ENCODE results near the gene SLC6A12.

SLC6A12 gene

GRCh38 chr12:209246-209645, 4.7 kb downstream of the SLC6A12 start:
- Histone ChIP-seq H3K9me3 (ENCODE audit: control insufficient read depth, low read length) (no peaks in the 10 kb centered on the region), H3K4me3 (ENCODE audit: insufficient read depth, low read depth, low read length) (no peak overlapping the region), H3K27me3 (ENCODE audit: control insufficient read depth, insufficient read depth, low read length, poor library complexity, severe bottlenecking) (peaks cover 52% of the 10 kb centered on the region), H3K4me1 (ENCODE audit: control insufficient read depth, insufficient read depth, low read length) (peaks cover 32% of the 10 kb centered on the region), H3K27ac (ENCODE audit: insufficient read depth, low read depth, low read length, poor library complexity, severe bottlenecking) (no peak overlapping the region), H3K36me3 (ENCODE audit: control insufficient read depth, insufficient read depth, low read length) (no peaks in the 10 kb centered on the region)
- 81 to 87% methylated on average over 14 to 15 of the region's 15 CpGs for WGBS, 2 experiments

GRCh38 chr12:208813-209212, 5.1 kb downstream of the SLC6A12 start:
- no peak overlapping the region for H3K27ac ChIP-seq (ENCODE audit: insufficient read depth, low read depth, low read length, poor library complexity, severe bottlenecking)
- H3K9me3 ChIP-seq (ENCODE audit: control insufficient read depth, low read length): no peaks in the 10 kb centered on the region
- 84 to 85% methylated on average over 4 of the region's 4 CpGs for WGBS, 2 experiments
- H3K36me3 ChIP-seq (ENCODE audit: control insufficient read depth, insufficient read depth, low read length): no peaks in the 10 kb centered on the region
- H3K27me3 ChIP-seq (ENCODE audit: control insufficient read depth, insufficient read depth, low read length, poor library complexity, severe bottlenecking): peaks cover 52% of the 10 kb centered on the region
- H3K4me1 ChIP-seq (ENCODE audit: control insufficient read depth, insufficient read depth, low read length): peaks cover 32% of the 10 kb centered on the region
- no peak overlapping the region for H3K4me3 ChIP-seq (ENCODE audit: insufficient read depth, low read depth, low read length)

GRCh38 chr12:207804-208203, 6.2 kb downstream of the SLC6A12 start:
- 83 to 86% methylated on average over 10 of the region's 10 CpGs for WGBS, 2 experiments
- H3K27me3 ChIP-seq (ENCODE audit: control insufficient read depth, insufficient read depth, low read length, poor library complexity, severe bottlenecking): peaks cover 52% of the 10 kb centered on the region
- peaks cover 22% of the 10 kb centered on the region for H3K4me1 ChIP-seq (ENCODE audit: control insufficient read depth, insufficient read depth, low read length)
- no peaks in the 10 kb centered on the region for H3K36me3 ChIP-seq (ENCODE audit: control insufficient read depth, insufficient read depth, low read length)
- H3K4me3 ChIP-seq (ENCODE audit: insufficient read depth, low read depth, low read length): no peak overlapping the region
- no peaks in the 10 kb centered on the region for H3K9me3 ChIP-seq (ENCODE audit: control insufficient read depth, low read length)
- H3K27ac ChIP-seq (ENCODE audit: insufficient read depth, low read depth, low read length, poor library complexity, severe bottlenecking): no peak overlapping the region

GRCh38 chr12:206746-207440, 7.1 kb downstream of the SLC6A12 start:
- Histone ChIP-seq H3K27me3 (ENCODE audit: control insufficient read depth, insufficient read depth, low read length, poor library complexity, severe bottlenecking) (peaks cover 52% of the 10 kb centered on the region), H3K4me3 (ENCODE audit: insufficient read depth, low read depth, low read length) (no peak overlapping the region), H3K4me1 (ENCODE audit: control insufficient read depth, insufficient read depth, low read length) (peaks cover 22% of the 10 kb centered on the region), H3K36me3 (ENCODE audit: control insufficient read depth, insufficient read depth, low read length) (no peaks in the 10 kb centered on the region), H3K9me3 (ENCODE audit: control insufficient read depth, low read length) (no peaks in the 10 kb centered on the region), H3K27ac (ENCODE audit: insufficient read depth, low read depth, low read length, poor library complexity, severe bottlenecking) (no peak overlapping the region)
- WGBS, 2 experiments: 91 to 92% methylated on average over 21 of the region's 21 CpGs

- 88 to 92% methylated on average over 4 of the region's 4 CpGs for WGBS, 2 experiments
- no peak overlapping the region for H3K4me3 ChIP-seq (ENCODE audit: insufficient read depth, low read depth, low read length)
- no peaks in the 10 kb centered on the region for H3K9me3 ChIP-seq (ENCODE audit: control insufficient read depth, low read length)
- peaks cover 18% of the 10 kb centered on the region for H3K4me1 ChIP-seq (ENCODE audit: control insufficient read depth, insufficient read depth, low read length)
- H3K36me3 ChIP-seq (ENCODE audit: control insufficient read depth, insufficient read depth, low read length): no peaks in the 10 kb centered on the region
- no peak overlapping the region for H3K27ac ChIP-seq (ENCODE audit: insufficient read depth, low read depth, low read length, poor library complexity, severe bottlenecking)
- H3K27me3 ChIP-seq (ENCODE audit: control insufficient read depth, insufficient read depth, low read length, poor library complexity, severe bottlenecking): peaks cover 65% of the 10 kb centered on the region
These were observed 8.9 kb downstream of the SLC6A12 start for GRCh38 chr12:205026-205425.

GRCh38 chr12:204261-204678, 9.7 kb downstream of the SLC6A12 start:
- H3K27me3 ChIP-seq (ENCODE audit: control insufficient read depth, insufficient read depth, low read length, poor library complexity, severe bottlenecking): peaks cover 65% of the 10 kb centered on the region
- peak overlapping the region; percentile 54 for H3K4me3 ChIP-seq (ENCODE audit: insufficient read depth, low read depth, low read length)
- 63 to 64% methylated on average over 9 to 11 of the region's 11 CpGs for WGBS, 2 experiments
- H3K36me3 ChIP-seq (ENCODE audit: control insufficient read depth, insufficient read depth, low read length): no peaks in the 10 kb centered on the region
- H3K4me1 ChIP-seq (ENCODE audit: control insufficient read depth, insufficient read depth, low read length): peaks cover 18% of the 10 kb centered on the region
- no peak overlapping the region for H3K27ac ChIP-seq (ENCODE audit: insufficient read depth, low read depth, low read length, poor library complexity, severe bottlenecking)
- no peaks in the 10 kb centered on the region for H3K9me3 ChIP-seq (ENCODE audit: control insufficient read depth, low read length)

GRCh38 chr12:203462-204260, 10.3 kb downstream of the SLC6A12 start:
- 3 to 6% methylated on average over 84 of the region's 84 CpGs for WGBS, 2 experiments
- H3K27me3 ChIP-seq (ENCODE audit: control insufficient read depth, insufficient read depth, low read length, poor library complexity, severe bottlenecking): peaks cover 65% of the 10 kb centered on the region
- H3K9me3 ChIP-seq (ENCODE audit: control insufficient read depth, low read length): no peaks in the 10 kb centered on the region
- H3K36me3 ChIP-seq (ENCODE audit: control insufficient read depth, insufficient read depth, low read length): no peaks in the 10 kb centered on the region
- peak overlapping the region; percentile 54 for H3K4me3 ChIP-seq (ENCODE audit: insufficient read depth, low read depth, low read length)
- H3K27ac ChIP-seq (ENCODE audit: insufficient read depth, low read depth, low read length, poor library complexity, severe bottlenecking): no peak overlapping the region
- peaks cover 18% of the 10 kb centered on the region for H3K4me1 ChIP-seq (ENCODE audit: control insufficient read depth, insufficient read depth, low read length)

- Histone ChIP-seq H3K4me3 (ENCODE audit: insufficient read depth, low read depth, low read length) (peak overlapping the region; percentile 54), H3K27ac (ENCODE audit: insufficient read depth, low read depth, low read length, poor library complexity, severe bottlenecking) (no peak overlapping the region), H3K27me3 (ENCODE audit: control insufficient read depth, insufficient read depth, low read length, poor library complexity, severe bottlenecking) (peaks cover 65% of the 10 kb centered on the region), H3K36me3 (ENCODE audit: control insufficient read depth, insufficient read depth, low read length) (no peaks in the 10 kb centered on the region), H3K4me1 (ENCODE audit: control insufficient read depth, insufficient read depth, low read length) (peaks cover 18% of the 10 kb centered on the region), H3K9me3 (ENCODE audit: control insufficient read depth, low read length) (no peaks in the 10 kb centered on the region)
- WGBS, 2 experiments: 43 to 46% methylated on average over 16 of the region's 16 CpGs
These were observed 10.9 kb downstream of the SLC6A12 start for GRCh38 chr12:203074-203461.

- 16 to 18% methylated on average over 14 to 15 of the region's 15 CpGs for WGBS, 2 experiments
- no peaks in the 10 kb centered on the region for H3K9me3 ChIP-seq (ENCODE audit: control insufficient read depth, low read length)
- peaks cover 65% of the 10 kb centered on the region for H3K27me3 ChIP-seq (ENCODE audit: control insufficient read depth, insufficient read depth, low read length, poor library complexity, severe bottlenecking)
- H3K4me1 ChIP-seq (ENCODE audit: control insufficient read depth, insufficient read depth, low read length): peaks cover 18% of the 10 kb centered on the region
- no peak overlapping the region for H3K27ac ChIP-seq (ENCODE audit: insufficient read depth, low read depth, low read length, poor library complexity, severe bottlenecking)
- H3K36me3 ChIP-seq (ENCODE audit: control insufficient read depth, insufficient read depth, low read length): no peaks in the 10 kb centered on the region
- H3K4me3 ChIP-seq (ENCODE audit: insufficient read depth, low read depth, low read length): no peak overlapping the region
These were observed 11.8 kb downstream of the SLC6A12 start for GRCh38 chr12:202081-202731.

GRCh38 chr12:201361-201760, 12.6 kb downstream of the SLC6A12 start:
- Histone ChIP-seq H3K9me3 (ENCODE audit: control insufficient read depth, low read length) (no peaks in the 10 kb centered on the region), H3K27me3 (ENCODE audit: control insufficient read depth, insufficient read depth, low read length, poor library complexity, severe bottlenecking) (peaks cover 62% of the 10 kb centered on the region), H3K4me3 (ENCODE audit: insufficient read depth, low read depth, low read length) (no peak overlapping the region), H3K27ac (ENCODE audit: insufficient read depth, low read depth, low read length, poor library complexity, severe bottlenecking) (no peak overlapping the region), H3K4me1 (ENCODE audit: control insufficient read depth, insufficient read depth, low read length) (peaks cover 18% of the 10 kb centered on the region), H3K36me3 (ENCODE audit: control insufficient read depth, insufficient read depth, low read length) (no peaks in the 10 kb centered on the region)
- 88 to 89% methylated on average over 8 of the region's 8 CpGs for WGBS, 2 experiments

Measured in ectodermal cell (in vitro differentiated cells).